Ureter (tissue), 1 donor: ENCODE measurements around the gene ADAMTS2. TPM values are rescaled to one million over a fixed set of nuclear protein-coding genes. Genes with fewer than 3 reads are reported as not detected.
"Not testable (repeated sequence)": the region's sequence is repeated elsewhere in the genome, so short reads cannot be mapped to it uniquely, and the experiment has no call there.

ENCODE experiments used
- DNase-seq: peaks from one replicate; pipeline ENCODE4 v3.0.0-alpha.2; 2020; ENCODE audit warnings: low spot score
- total RNA-seq: library from RNA; stranded (reverse); gene quantifications from one replicate; pipeline ENCODE4 v1.2.4, GENCODE V29; 2023
- donor health status: DM: yes; HTN: yes; CAD: no.

Gene ADAMTS2
- total RNA-seq, 1 donor from 2014 or later, result 13.3 TPM

- no peak for DNase-seq
Measured at GRCh38 chr5:179296150-179296821, 49.0 kb downstream of the ADAMTS2 start.

- no peak for DNase-seq
Measured at GRCh38 chr5:179295778-179296149, 49.5 kb downstream of the ADAMTS2 start.

- no peak for DNase-seq
Measured at GRCh38 chr5:179294891-179295777, 50.1 kb downstream of the ADAMTS2 start.

GRCh38 chr5:179294131-179294780 is 51.0 kb downstream of the ADAMTS2 start:
- no peak for DNase-seq

GRCh38 chr5:179292681-179293635 is 52.3 kb downstream of the ADAMTS2 start:
- no peak for DNase-seq

GRCh38 chr5:179292202-179292601 is 53.1 kb downstream of the ADAMTS2 start:
- no peak for DNase-seq

GRCh38 chr5:179290681-179291540 is 54.4 kb downstream of the ADAMTS2 start:
- no peak for DNase-seq

- DNase-seq, result no peak
Measured at GRCh38 chr5:179289756-179290385, 55.4 kb downstream of the ADAMTS2 start.

GRCh38 chr5:179288809-179289185 is 56.5 kb downstream of the ADAMTS2 start:
- no peak for DNase-seq

- DNase-seq, result no peak
Measured at GRCh38 chr5:179288101-179288808, 57.0 kb downstream of the ADAMTS2 start.

- no peak for DNase-seq
Measured at GRCh38 chr5:179287631-179288030, 57.6 kb downstream of the ADAMTS2 start.

- no peak for DNase-seq
Measured at GRCh38 chr5:179287071-179287470, 58.2 kb downstream of the ADAMTS2 start.

GRCh38 chr5:179285776-179286162 is 59.5 kb downstream of the ADAMTS2 start:
- not testable (repeated sequence) for DNase-seq

GRCh38 chr5:179284751-179285631 is 60.3 kb downstream of the ADAMTS2 start:
- no peak for DNase-seq

- not testable (repeated sequence) for DNase-seq
Measured at GRCh38 chr5:179283908-179284307, 61.4 kb downstream of the ADAMTS2 start.

GRCh38 chr5:179281694-179282093 is 63.6 kb downstream of the ADAMTS2 start:
- no peak for DNase-seq

- no peak for DNase-seq
Measured at GRCh38 chr5:179280095-179280490, 65.2 kb downstream of the ADAMTS2 start.

GRCh38 chr5:179279347-179280094 is 65.7 kb downstream of the ADAMTS2 start:
- DNase-seq, result no peak
